Motor neuron (in vitro differentiated cells): ENCODE data around the gene C11orf68. TPM values are rescaled to one million over a fixed set of nuclear protein-coding genes. Genes with fewer than 3 reads are reported as not detected.

Experiments used
- ATAC-seq, 8 experiments: fragments of 200-7000 bp; cut with Tn5 transposase; replicated peaks in 6 of 8; 2 replicates each; pipeline ENCODE4 v1.8.0; 2021; ENCODE audit warnings: mild to moderate bottlenecking in 8 of 8, moderate library complexity in 8 of 8
- H3K27ac ChIP-seq, 2 donors: fragments of 250-450 bp; sonication (Bioruptor Pico); 2 replicates each; pipeline ENCODE4 v1.9.0; 2021; ENCODE audit warnings: antibody characterized with exemption in 2 of 2, mild to moderate bottlenecking in 2 of 2, moderate library complexity in 1 of 2
- H3K4me1 ChIP-seq, 2 donors: fragments of 250-450 bp; sonication (Bioruptor Pico); replicated peaks in 1 of 2; 2 replicates each; pipeline ENCODE4 v1.6.1; 2021; ENCODE audit warnings: antibody characterized with exemption in 2 of 2, mild to moderate bottlenecking in 2 of 2, moderate library complexity in 1 of 2
- H3K4me3 ChIP-seq, 5 donors: fragments of 250-450 bp; sonication (Bioruptor Pico); 2 replicates each; pipeline ENCODE4 v1.9.0; 2021; ENCODE audit warnings: antibody characterized with exemption in 5 of 5, mild to moderate bottlenecking in 5 of 5, moderate library complexity in 4 of 5
- WGBS, 10 experiments: fragments of 450-650 bp; shearing (Covaris generic); methylation state at CpG; one replicate each; pipeline ENCODE4 v1.0.0; 2022; 5-methylcytosine and 5-hydroxymethylcytosine counted together
- in situ Hi-C, 9 experiments: fragments of 400-800 bp; cut with MboI; loops; one replicate each; pipeline ENCODE4 v1.15.0; 2021; ENCODE audit warnings: low sequenced_read_pairs in 9 of 9, low pct_unique_long_range_greater_than_20kb in 2 of 9; ENCODE audit not compliant: unreplicated experiment in 9 of 9
- total RNA-seq, 8 experiments: library from RNA; unstranded; fragments of 300-600 nt; gene quantifications; 2 replicates each; pipeline versions ENCODE4 v1.2.3 to v1.2.4, GENCODE V29; 2022

The C11orf68 gene
- total RNA-seq, 8 experiments from 2014 or later, result 10.5 to 24.5 (median 21.5) TPM

DNA sequence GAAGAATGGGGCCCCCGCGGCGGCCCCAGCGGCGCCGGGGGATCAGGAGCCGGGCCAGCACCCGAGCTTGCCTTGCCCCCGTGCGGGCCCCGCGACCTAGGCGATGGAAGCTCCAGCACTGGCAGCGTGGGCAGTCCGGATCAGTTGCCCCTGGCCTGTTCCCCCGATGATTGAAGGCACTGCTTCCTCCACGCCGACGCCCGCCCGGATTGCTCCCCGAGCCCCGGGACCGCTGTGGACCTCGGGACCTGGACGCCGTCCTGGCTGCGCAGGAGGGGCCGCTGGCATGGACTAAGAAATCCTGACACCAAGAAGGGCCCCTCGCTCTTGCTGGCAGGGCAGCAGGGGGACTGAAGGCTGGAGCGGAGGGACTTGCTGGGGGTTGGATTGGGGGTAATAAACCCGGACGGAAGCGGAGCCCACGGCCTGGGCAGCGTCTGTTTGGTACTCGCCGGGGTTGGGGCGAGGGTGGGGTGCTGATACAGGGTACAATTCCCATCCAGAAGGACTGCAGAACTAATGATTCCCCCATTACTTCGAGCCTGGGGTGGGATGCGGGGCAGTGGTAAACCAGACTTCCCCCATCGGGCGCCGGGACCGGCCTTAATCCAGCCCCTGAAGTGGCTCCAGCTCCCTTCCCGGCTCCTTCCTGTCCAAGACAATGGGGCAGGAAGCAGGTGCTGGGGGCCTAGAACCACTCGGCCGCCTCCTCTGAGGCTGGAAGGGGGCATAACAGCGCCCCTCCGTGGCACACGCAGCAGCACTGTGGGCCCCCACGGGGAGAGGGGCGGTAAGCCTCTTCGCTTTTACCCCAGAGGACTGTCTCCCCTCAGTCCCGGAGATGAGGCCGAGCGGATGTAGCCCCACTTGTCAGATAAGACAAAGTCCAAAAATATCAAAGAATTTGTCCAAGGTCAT lies 27.4 kb downstream of the C11orf68 start:
- 10 to 43% (median 33%) methylated on average over 2 to 10 of the region's 57 CpGs; no CpG with 5 or more reads in 4 of the 10 experiments for WGBS, 10 experiments
- ATAC-seq, result no peak
- in situ Hi-C loops, result loop anchor here in 1 of 9 experiments (25.0 kb wide), 1 partner anchor 96 kb away; no protein-coding TSS in a partner anchor
- H3K4me3 ChIP-seq, result peak overlapping the region; percentile 52 to 65 (median 54)
- no peak overlapping the region for H3K27ac ChIP-seq
- peaks cover 34 to 36% of the 10 kb centered on the region in 2 donors for H3K4me1 ChIP-seq

DNA sequence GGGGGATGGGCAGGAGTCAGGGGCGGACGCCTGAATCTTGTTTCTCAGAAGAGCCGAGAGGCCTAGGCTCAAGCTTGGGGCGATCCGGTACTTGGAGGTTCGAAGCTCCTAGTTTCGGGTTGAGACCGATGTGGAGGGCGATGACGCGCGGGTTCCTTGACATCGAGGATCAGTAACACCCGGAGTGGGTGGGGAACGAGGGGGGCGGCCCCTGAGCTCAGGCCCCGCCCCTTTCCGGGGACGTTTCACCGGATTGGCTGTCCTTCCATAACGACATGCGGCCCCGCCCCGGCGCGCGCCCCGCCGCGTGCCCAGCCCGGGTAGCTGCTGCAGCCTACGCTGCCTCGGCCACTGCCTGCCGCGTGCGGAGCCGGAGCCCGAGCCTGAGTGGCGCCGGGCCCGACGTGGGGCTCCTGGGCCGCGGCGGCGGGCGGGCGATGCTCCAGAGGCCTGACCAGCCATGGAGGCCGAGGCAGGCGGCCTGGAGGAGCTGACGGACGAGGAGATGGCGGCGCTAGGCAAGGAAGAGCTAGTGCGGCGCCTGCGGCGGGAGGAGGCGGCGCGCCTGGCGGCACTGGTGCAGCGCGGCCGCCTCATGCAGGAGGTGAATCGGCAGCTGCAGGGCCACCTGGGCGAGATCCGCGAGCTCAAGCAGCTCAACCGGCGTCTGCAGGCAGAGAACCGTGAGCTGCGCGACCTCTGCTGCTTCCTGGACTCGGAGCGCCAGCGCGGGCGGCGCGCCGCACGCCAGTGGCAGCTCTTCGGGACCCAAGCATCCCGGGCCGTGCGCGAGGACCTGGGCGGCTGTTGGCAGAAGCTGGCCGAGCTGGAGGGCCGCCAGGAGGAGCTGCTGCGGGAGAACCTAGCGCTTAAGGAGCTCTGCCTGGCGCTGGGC lies 28.3 kb downstream of the C11orf68 start, which contains the start of gene CCDC85B:
TSS of gene CCDC85B (plus strand) at position 350 of the 895 bp plus-strand sequence. CDS start at position 461, 111 bp downstream.
- 0 to 1% (median 0%) methylated on average over 1 to 33 of the region's 94 CpGs; no CpG with 5 or more reads in 4 of the 10 experiments for WGBS, 10 experiments
- peaks cover 34 to 36% of the 10 kb centered on the region in 2 donors for H3K4me1 ChIP-seq
- H3K27ac ChIP-seq, result peak within 1 kb of the TSS; percentile 45 to 65
- H3K4me3 ChIP-seq, result peak within 1 kb of the TSS; percentile 52 to 65 (median 54)
- in situ Hi-C loops, result loop anchor here in 1 of 9 experiments (25.0 kb wide), 1 partner anchor 97 kb away; no protein-coding TSS in a partner anchor
- ATAC-seq, result peak; percentile 33 to 70 (median 64)

DNA sequence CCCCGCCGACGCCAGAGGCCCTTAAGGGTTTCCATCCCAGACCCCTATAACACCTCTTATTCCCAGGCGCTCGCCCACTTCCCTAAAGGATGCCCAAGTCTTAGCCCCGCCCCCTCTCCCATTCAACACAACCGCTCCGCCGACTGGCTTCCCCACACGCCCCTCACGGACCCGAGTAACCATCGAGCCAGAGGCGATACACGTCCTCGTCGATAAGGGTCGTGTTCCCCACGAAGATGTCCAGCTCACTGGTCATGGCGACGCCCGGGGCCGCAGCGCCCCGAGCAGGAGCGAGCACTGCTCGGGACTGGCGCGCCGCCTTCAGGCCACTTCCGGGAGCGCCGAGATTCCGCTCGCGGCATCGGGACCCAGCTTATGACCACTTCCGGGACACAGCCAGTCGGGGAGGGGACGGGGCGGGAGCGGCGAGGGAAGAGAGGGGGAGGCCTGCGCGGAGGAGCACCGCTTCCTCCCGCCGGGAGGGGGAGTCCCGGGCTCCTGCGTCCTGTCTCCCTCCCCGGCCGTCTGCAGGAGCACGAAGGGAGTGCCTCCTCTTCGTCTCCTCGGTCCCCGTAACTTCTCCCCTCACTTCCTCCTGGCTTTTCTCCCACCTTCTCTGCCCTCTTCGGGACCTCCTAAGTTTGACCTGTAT lies 30.6 kb downstream of the C11orf68 start, which contains the start of gene FIBP:
TSS of gene FIBP (minus strand) at position 309 of the 652 bp plus-strand sequence. CDS start at position 256, 53 bp downstream.
- 0 to 5% (median 0%) methylated on average over 1 to 23 of the region's 57 CpGs; no CpG with 5 or more reads in 5 of the 10 experiments for WGBS, 10 experiments
- peak; percentile 40 to 81 (median 78) for ATAC-seq
- H3K27ac ChIP-seq, result peak within 1 kb of the TSS; percentile 88
- H3K4me3 ChIP-seq, result peak within 1 kb of the TSS; percentile 55 to 95 (median 58)
- H3K4me1 ChIP-seq, result peaks cover 32 to 34% of the 10 kb centered on the region in 2 donors
- in situ Hi-C loops, result loop anchor here in 2 of 9 experiments (10.0 to 25.0 kb wide), 2 partner anchors 97 to 99 kb away; no protein-coding TSS in a partner anchor

DNA sequence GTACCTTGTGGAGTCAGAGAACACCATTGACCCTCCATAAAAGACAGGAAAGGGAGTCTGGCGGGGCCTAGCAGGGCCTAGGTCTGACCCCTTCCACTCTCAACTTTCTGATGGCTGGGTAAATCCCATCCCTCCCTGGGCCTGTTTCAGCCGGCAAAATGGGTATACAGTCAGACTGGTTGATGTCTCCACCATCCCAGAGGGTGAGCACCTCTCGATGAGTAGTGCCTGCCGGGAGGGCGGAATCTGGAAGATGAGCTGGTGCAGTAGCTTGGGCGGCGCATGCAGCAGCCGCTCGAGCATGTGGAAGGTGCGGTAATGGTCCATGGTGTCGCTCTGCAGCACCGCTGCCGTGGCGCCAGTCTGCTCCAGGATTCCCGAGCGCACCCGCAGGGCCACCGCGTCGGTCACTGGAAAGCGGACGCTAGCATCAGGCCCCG lies 31.1 kb downstream of the C11orf68 start:
- ATAC-seq, result peak in 3 of 8 experiments; percentile 3 to 6 (median 5)
- Histone ChIP-seq H3K4me1 (peaks cover 31 to 34% of the 10 kb centered on the region in 2 donors), H3K27ac (peak overlapping the region; percentile 88), H3K4me3 (peak overlapping the region; percentile 55 to 95 (median 58))
- 0 to 10% (median 0%) methylated on average over 1 to 9 of the region's 23 CpGs; no CpG with 5 or more reads in 4 of the 10 experiments for WGBS, 10 experiments
- in situ Hi-C loops, result loop anchor here in 2 of 9 experiments (10.0 to 25.0 kb wide), 2 partner anchors 97 to 100 kb away; no protein-coding TSS in a partner anchor

DNA sequence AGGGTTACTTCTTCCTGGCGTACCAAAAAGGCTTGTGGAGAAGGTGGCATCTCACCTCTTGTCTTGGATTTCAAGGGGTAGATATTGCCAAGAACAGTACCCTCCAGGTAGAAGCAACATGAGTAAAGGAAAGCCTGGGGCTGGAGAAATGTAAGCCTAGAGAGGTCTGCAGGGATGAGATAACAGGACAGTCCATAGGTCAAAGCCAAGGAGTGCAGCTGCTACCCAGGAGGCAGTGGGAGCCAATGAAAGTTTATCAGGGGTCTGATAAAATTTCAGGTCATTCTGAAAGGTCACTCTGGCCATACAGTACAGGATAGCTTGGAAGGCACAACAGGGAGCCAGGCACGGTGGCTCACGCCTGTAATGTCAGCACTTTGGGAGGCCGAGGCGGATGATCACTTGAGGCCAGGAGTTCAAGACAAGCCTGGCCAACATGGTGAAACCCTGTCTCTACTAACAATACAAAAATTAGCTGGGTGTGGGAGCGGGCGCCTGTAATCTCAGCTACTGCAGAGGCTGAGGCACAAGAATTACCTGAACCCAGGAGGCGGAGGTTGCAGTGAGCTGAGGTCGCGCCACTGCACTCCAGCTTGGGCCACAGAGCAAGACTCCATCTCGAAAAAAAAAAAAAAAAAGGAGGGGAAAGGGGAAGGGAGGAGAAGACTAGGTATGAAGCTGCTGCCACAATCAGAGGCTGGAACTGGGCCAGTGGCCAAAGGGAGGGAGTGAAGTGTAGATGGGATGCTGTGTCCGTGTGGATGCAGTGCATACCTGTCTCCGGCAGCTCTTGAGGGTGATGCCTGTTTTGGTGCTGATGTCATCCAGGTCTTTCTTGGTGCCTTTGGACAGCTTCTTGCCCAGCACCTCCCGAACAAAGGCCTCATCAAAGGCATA lies 31.8 kb downstream of the C11orf68 start:
- no peak for ATAC-seq
- H3K4me3 ChIP-seq, result peak overlapping the region; percentile 55 to 95 (median 58)
- H3K27ac ChIP-seq, result peak overlapping the region; percentile 88
- in situ Hi-C loops, result loop anchor here in 2 of 9 experiments (10.0 to 25.0 kb wide), 2 partner anchors 98 to 100 kb away; no protein-coding TSS in a partner anchor
- 30 to 100% (median 87%) methylated on average over 1 to 9 of the region's 14 CpGs for WGBS, 10 experiments
- H3K4me1 ChIP-seq, result peaks cover 28 to 34% of the 10 kb centered on the region in 2 donors

DNA sequence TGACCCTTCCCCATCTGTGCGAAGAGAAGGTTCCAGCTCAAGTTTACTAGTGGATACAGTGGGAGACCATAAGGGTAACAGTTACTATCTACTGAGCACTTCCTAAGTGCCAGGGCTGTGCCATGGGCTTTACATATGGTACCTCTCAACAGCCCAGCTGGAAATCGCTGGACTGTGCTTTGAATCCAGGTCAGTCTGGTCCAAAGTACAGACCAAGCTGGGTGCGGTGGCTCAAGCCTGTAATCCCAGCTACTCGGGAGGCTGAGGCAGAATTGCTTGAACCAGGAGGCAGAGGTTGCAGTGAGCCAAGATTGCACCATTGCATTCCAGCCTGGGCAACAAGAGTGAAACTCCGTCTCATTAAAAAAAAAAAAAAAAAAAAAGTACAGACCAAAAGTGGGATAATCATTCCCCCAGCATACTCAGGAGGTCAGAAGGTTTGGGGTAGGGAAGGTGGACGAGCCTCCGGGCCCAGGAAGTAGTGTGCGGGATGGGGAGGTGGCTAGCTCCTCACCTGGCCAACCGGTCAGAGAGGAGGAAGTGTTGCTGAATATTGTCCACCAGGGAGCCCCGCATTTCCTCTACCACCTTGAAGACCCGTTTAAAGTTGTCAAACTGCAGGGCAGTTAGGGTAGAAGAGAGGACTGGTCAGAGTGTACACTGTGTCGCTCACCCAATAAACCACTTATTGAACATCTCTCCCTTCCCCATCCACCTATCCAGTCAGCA lies 32.9 kb downstream of the C11orf68 start:
- 70 to 100% (median 90%) methylated on average over 1 to 11 of the region's 12 CpGs; no CpG with 5 or more reads in 1 of the 10 experiments for WGBS, 10 experiments
- Histone ChIP-seq H3K4me1 (peaks cover 23 to 27% of the 10 kb centered on the region in 2 donors), H3K27ac (no peak overlapping the region), H3K4me3 (no peak overlapping the region)
- no peak for ATAC-seq
- in situ Hi-C loops, result loop anchor here in 2 of 9 experiments (10.0 to 25.0 kb wide), 2 partner anchors 99 to 101 kb away; no protein-coding TSS in a partner anchor

DNA sequence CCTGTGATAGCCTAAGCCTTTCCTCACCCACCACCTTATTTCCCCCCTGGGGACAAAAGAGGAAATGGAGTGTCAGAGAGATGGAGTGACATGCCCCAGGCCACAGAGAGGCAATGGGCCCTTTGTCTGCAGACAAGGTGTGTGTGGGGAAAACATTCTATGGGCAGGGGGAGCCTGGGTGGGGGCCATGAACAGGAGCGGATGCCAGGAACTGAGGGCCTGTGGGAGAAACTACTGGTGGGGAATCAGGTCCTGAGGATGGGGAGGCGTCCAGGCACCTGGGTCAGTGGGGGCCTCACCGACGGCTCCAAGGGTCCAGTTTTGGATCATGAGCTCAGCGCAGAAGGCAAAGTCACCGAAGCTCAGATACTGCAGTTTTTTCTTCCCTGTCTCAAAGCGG lies 33.6 kb downstream of the C11orf68 start:
- WGBS, 10 experiments, result 89 to 100% methylated on average over 1 to 5 of the region's 7 CpGs; no CpG with 5 or more reads in 8 of the 10 experiments
- Histone ChIP-seq H3K4me1 (peaks cover 23 to 27% of the 10 kb centered on the region in 2 donors), H3K27ac (no peak overlapping the region), H3K4me3 (no peak overlapping the region)
- in situ Hi-C loops, result loop anchor here in 2 of 9 experiments (10.0 to 25.0 kb wide), 2 partner anchors 100 to 102 kb away; no protein-coding TSS in a partner anchor
- no peak for ATAC-seq

DNA sequence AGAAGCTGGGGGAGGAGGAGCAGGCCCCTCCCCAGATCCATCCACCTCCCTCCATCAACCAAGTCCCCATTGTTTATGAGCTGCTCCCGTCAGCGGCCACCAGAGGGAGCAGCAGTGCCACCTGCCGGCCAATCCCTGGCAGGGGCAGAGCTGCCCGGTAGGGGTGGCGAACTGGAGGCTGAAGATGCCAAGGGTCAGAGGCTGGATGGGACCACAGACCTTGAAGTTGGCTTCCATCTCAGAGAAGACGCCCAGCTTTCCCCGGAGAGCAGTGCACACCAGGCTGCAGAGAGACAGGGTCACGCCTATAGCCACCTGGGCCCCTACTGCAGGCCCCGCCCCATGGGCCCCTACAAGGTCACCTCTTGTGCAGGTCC lies 34.2 kb downstream of the C11orf68 start:
- in situ Hi-C loops, result loop anchor here in 2 of 9 experiments (10.0 to 25.0 kb wide), 2 partner anchors 100 to 103 kb away; no protein-coding TSS in a partner anchor
- no peak overlapping the region for H3K27ac ChIP-seq
- ATAC-seq, result peak in 4 of 8 experiments; percentile 1 to 24 (median 6)
- 0 to 100% (median 33%) methylated on average over 1 to 5 of the region's 9 CpGs; no CpG with 5 or more reads in 6 of the 10 experiments for WGBS, 10 experiments
- H3K4me3 ChIP-seq, result peak overlapping the region in 1 of 5 donors; percentile 17
- peaks cover 18 to 23% of the 10 kb centered on the region in 2 donors for H3K4me1 ChIP-seq

DNA sequence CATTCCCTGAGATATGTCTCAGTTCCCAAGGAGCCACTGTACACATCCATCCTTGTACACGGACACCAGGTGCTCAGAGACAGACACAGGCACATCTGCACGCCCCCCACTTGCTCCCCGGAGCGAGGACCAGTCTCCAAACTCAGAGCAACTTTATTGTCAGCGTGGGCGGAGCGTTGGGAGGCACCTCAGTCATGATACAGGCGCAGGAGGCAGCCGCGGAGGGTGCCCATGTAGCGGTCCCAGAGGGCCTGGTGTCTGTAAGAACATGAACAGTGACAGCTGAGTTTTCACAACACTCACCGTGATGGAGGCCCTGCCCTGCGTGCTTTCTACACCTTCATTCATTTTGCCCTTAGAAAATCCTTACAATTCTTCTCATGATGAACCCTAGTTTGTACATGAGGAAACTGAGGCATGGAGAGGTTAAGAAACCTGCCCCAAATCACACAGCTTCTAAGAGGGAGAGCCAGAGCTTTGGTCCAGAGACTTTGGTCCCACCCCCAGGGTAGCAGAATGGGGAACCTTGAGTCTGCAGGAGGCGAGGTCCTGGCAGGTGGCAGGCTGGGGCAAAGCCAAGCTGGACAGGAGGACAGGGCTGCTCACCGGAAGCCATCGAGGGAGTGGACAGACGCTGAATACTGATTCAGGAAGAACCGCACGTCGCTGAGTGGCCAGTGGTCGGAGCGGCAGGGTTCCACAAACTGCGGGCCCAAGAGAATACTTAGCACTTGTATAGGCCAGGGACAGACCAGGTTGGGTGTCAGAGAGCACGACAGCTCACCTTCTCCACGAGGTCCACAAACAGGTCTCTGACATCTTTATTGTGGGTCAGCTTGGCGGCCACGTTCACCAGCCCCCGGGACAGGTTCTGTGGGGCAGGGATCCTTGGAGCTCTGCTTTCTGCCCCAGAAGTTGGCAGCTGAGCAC lies 34.8 kb downstream of the C11orf68 start:
- 69 to 100% (median 89%) methylated on average over 2 to 18 of the region's 28 CpGs; no CpG with 5 or more reads in 2 of the 10 experiments for WGBS, 10 experiments
- peaks cover 14 to 17% of the 10 kb centered on the region in 2 donors for H3K4me1 ChIP-seq
- ATAC-seq, result no peak
- no peak overlapping the region for H3K27ac ChIP-seq
- in situ Hi-C loops, result loop anchor here in 2 of 9 experiments (10.0 to 25.0 kb wide), 2 partner anchors 101 to 103 kb away; no protein-coding TSS in a partner anchor
- peak overlapping the region in 1 of 5 donors; percentile 17 for H3K4me3 ChIP-seq
